Activated T-cell treated with anti-CD3 and anti-CD28 coated beads, Interleukin-2, amount 50 U/mL, for 4 hours (primary cell): ENCODE data around the gene AOPEP. TPM values are rescaled to one million over a fixed set of nuclear protein-coding genes. Genes with fewer than 3 reads are reported as not detected.

Experiments
- ATAC-seq, 2 donors: fragments of 200-7000 bp; cut with Tn5 transposase; one replicate each; pipeline ENCODE4 v1.10.0; 2021
- DNase-seq: peaks from one replicate; pipeline ENCODE4 v3.0.0-alpha.2; 2020
- H3K27me3 Mint-ChIP-seq: one replicate; pipeline ENCODE4 v1.8.0; 2021; ENCODE audit warnings: low read depth, mixed read lengths
- H3K36me3 Mint-ChIP-seq: one replicate; pipeline ENCODE4 v1.8.0; 2022; ENCODE audit warnings: mixed read lengths; ENCODE audit not compliant: insufficient read depth
- H3K4me1 Mint-ChIP-seq: one replicate; pipeline ENCODE4 v1.8.0; 2021; ENCODE audit warnings: low read depth, mixed read lengths
- H3K4me3 Mint-ChIP-seq: one replicate; pipeline ENCODE4 v1.8.0; 2021; ENCODE audit warnings: mild to moderate bottlenecking, moderate library complexity, mixed read lengths
- H3K9me3 Mint-ChIP-seq: one replicate; pipeline ENCODE4 v1.8.0; 2021; ENCODE audit warnings: mixed read lengths
- total RNA-seq, 3 donors: library from RNA; stranded (reverse); gene quantifications; one replicate each; pipeline ENCODE4 v1.2.1, GENCODE V29; 2021

AOPEP gene
- total RNA-seq, 3 donors from 2014 or later = 7.1 to 7.9 (median 7.4) TPM

- DNase-seq (no peak), ATAC-seq (no peak)
- peaks cover 2% of the 10 kb centered on the region for H3K36me3 Mint-ChIP-seq
- H3K9me3 Mint-ChIP-seq = no peaks in the 10 kb centered on the region
- H3K4me3 Mint-ChIP-seq = no peak overlapping the region
- no peaks in the 10 kb centered on the region for H3K4me1 Mint-ChIP-seq
- H3K27me3 Mint-ChIP-seq = no peaks in the 10 kb centered on the region
Observed at GRCh38 chr9:95101326-95101725, 374.8 kb downstream of the AOPEP start.

- Mint-ChIP-seq H3K4me3 (no peak overlapping the region), H3K36me3 (peaks cover 2% of the 10 kb centered on the region), H3K4me1 (no peaks in the 10 kb centered on the region), H3K9me3 (no peaks in the 10 kb centered on the region), H3K27me3 (no peaks in the 10 kb centered on the region)
- ATAC-seq = no peak
- DNase-seq = no peak
Observed at GRCh38 chr9:95102001-95102433, 375.5 kb downstream of the AOPEP start.

- no peak for DNase-seq
Observed at GRCh38 chr9:95102572-95102971, 376.1 kb downstream of the AOPEP start.

GRCh38 chr9:95103281-95103771 is 376.8 kb downstream of the AOPEP start:
- ATAC-seq (no peak), DNase-seq (no peak)
- peaks cover 2% of the 10 kb centered on the region for H3K36me3 Mint-ChIP-seq
- no peaks in the 10 kb centered on the region for H3K4me1 Mint-ChIP-seq
- no peaks in the 10 kb centered on the region for H3K9me3 Mint-ChIP-seq
- H3K27me3 Mint-ChIP-seq = no peaks in the 10 kb centered on the region
- no peak overlapping the region for H3K4me3 Mint-ChIP-seq

More at GRCh38 chr9:95102572-95102971, 376.1 kb downstream of the AOPEP start:
- no peak overlapping the region for H3K4me3 Mint-ChIP-seq
- H3K9me3 Mint-ChIP-seq = no peaks in the 10 kb centered on the region
- no peaks in the 10 kb centered on the region for H3K4me1 Mint-ChIP-seq
- no peaks in the 10 kb centered on the region for H3K27me3 Mint-ChIP-seq
- no peak for ATAC-seq
- H3K36me3 Mint-ChIP-seq = peaks cover 2% of the 10 kb centered on the region

GRCh38 chr9:95103871-95104580 is 377.5 kb downstream of the AOPEP start:
- Mint-ChIP-seq H3K27me3 (no peaks in the 10 kb centered on the region), H3K36me3 (peaks cover 2% of the 10 kb centered on the region), H3K4me3 (no peak overlapping the region), H3K4me1 (no peaks in the 10 kb centered on the region), H3K9me3 (no peaks in the 10 kb centered on the region)
- DNase-seq = no peak
- no peak for ATAC-seq

- Mint-ChIP-seq H3K27me3 (no peaks in the 10 kb centered on the region), H3K9me3 (no peaks in the 10 kb centered on the region), H3K36me3 (peaks cover 2% of the 10 kb centered on the region), H3K4me3 (no peak overlapping the region), H3K4me1 (no peaks in the 10 kb centered on the region)
- no peak for ATAC-seq
- DNase-seq = no peak
Observed at GRCh38 chr9:95104581-95104960, 378.1 kb downstream of the AOPEP start.

- Mint-ChIP-seq H3K4me3 (no peak overlapping the region), H3K9me3 (no peaks in the 10 kb centered on the region), H3K27me3 (no peaks in the 10 kb centered on the region), H3K4me1 (no peaks in the 10 kb centered on the region), H3K36me3 (peaks cover 2% of the 10 kb centered on the region)
- no peak for ATAC-seq
- no peak for DNase-seq
Observed at GRCh38 chr9:95104980-95105379, 378.5 kb downstream of the AOPEP start.

GRCh38 chr9:95105519-95106287 is 379.2 kb downstream of the AOPEP start:
- Mint-ChIP-seq H3K4me1 (no peaks in the 10 kb centered on the region), H3K4me3 (no peak overlapping the region), H3K36me3 (no peaks in the 10 kb centered on the region), H3K27me3 (no peaks in the 10 kb centered on the region), H3K9me3 (no peaks in the 10 kb centered on the region)
- DNase-seq (no peak), ATAC-seq (no peak)

GRCh38 chr9:95107001-95107749 is 380.7 kb downstream of the AOPEP start:
- DNase-seq (no peak), ATAC-seq (no peak)
- Mint-ChIP-seq H3K36me3 (no peaks in the 10 kb centered on the region), H3K4me3 (no peak overlapping the region), H3K4me1 (no peaks in the 10 kb centered on the region), H3K9me3 (no peaks in the 10 kb centered on the region), H3K27me3 (no peaks in the 10 kb centered on the region)

- Mint-ChIP-seq H3K36me3 (peaks cover 1% of the 10 kb centered on the region), H3K27me3 (no peaks in the 10 kb centered on the region), H3K9me3 (no peaks in the 10 kb centered on the region), H3K4me3 (no peak overlapping the region), H3K4me1 (no peaks in the 10 kb centered on the region)
- DNase-seq (no peak), ATAC-seq (no peak)
Observed at GRCh38 chr9:95107976-95108375, 381.5 kb downstream of the AOPEP start.

- Mint-ChIP-seq H3K4me3 (no peak overlapping the region), H3K4me1 (no peaks in the 10 kb centered on the region), H3K36me3 (peaks cover 4% of the 10 kb centered on the region), H3K9me3 (no peaks in the 10 kb centered on the region), H3K27me3 (no peaks in the 10 kb centered on the region)
- ATAC-seq = no peak
- DNase-seq = no peak
Observed at GRCh38 chr9:95108777-95109176, 382.3 kb downstream of the AOPEP start.

- DNase-seq (no peak), ATAC-seq (no peak)
- Mint-ChIP-seq H3K36me3 (peaks cover 4% of the 10 kb centered on the region), H3K4me1 (no peaks in the 10 kb centered on the region), H3K27me3 (no peaks in the 10 kb centered on the region), H3K9me3 (no peaks in the 10 kb centered on the region), H3K4me3 (no peak overlapping the region)
Observed at GRCh38 chr9:95109456-95109855, 383.0 kb downstream of the AOPEP start.

- ATAC-seq = no peak
Observed at GRCh38 chr9:95110921-95111525, 384.5 kb downstream of the AOPEP start.

GRCh38 chr9:95111716-95112115 is 385.2 kb downstream of the AOPEP start:
- H3K36me3 Mint-ChIP-seq = peaks cover 4% of the 10 kb centered on the region
- DNase-seq = no peak
- H3K9me3 Mint-ChIP-seq = no peaks in the 10 kb centered on the region
- H3K4me3 Mint-ChIP-seq = no peak overlapping the region
- H3K4me1 Mint-ChIP-seq = no peaks in the 10 kb centered on the region
- ATAC-seq = no peak
- no peaks in the 10 kb centered on the region for H3K27me3 Mint-ChIP-seq

More at GRCh38 chr9:95110921-95111525, 384.5 kb downstream of the AOPEP start:
- H3K4me3 Mint-ChIP-seq = no peak overlapping the region
- H3K4me1 Mint-ChIP-seq = no peaks in the 10 kb centered on the region
- peaks cover 4% of the 10 kb centered on the region for H3K36me3 Mint-ChIP-seq
- DNase-seq = no peak
- H3K9me3 Mint-ChIP-seq = no peaks in the 10 kb centered on the region
- H3K27me3 Mint-ChIP-seq = no peaks in the 10 kb centered on the region
